GM12878 (cell line): ENCODE measurements around the gene IRGQ. TPM values are rescaled to one million over a fixed set of nuclear protein-coding genes. Genes with fewer than 3 reads are reported as not detected.
A peak's percentile ranks its signal among the peaks of the same experiment; 100 is the strongest.

Experiments used
- ATAC-seq: fragments of 200-7000 bp; cut with Tn5 transposase; 3 replicates; pipeline ENCODE4 v1.9.1; 2020; ENCODE audit warnings: mild to moderate bottlenecking, moderate library complexity
- BruUV-seq: library from RNA; stranded (reverse); fragments of 400-500 nt; replicated peaks from 2 replicates; lab custom pipeline; 2021; lab: Mats Ljungman, UMichigan
- CTCF ChIA-PET: fragments of 300-600 bp; sonication (Branson Sonifier 250); formaldehyde crosslinking; extraction: SDS; loops from one replicate; lab custom pipeline; 2021; ENCODE audit warnings: inconsistent platforms; lab: Yijun Ruan, JAX
- POLR2A ChIA-PET: fragments of 350-600 bp; formaldehyde crosslinking; extraction: SDS; loops from one replicate; lab custom pipeline; 2021; ENCODE audit warnings: inconsistent platforms; lab: Charles Lee
- RAD21 ChIA-PET: fragments of 300-600 bp; sonication (Branson Sonifier 250); formaldehyde crosslinking; loops from one replicate; lab custom pipeline; 2023; ENCODE audit warnings: antibody characterized with exemption; ENCODE audit not compliant: unreplicated experiment; lab: Charles Lee
- SMC1A ChIA-PET: fragments of 300-600 bp; sonication (Branson Sonifier 250); formaldehyde crosslinking; loops from one replicate; lab custom pipeline; 2023; ENCODE audit not compliant: unreplicated experiment, uncharacterized antibody; lab: Charles Lee
- DNase-seq: peaks from one replicate; pipeline ENCODE4 v3.0.0-alpha.2; 2011; ENCODE audit warnings: low read depth, low spot score
- FAIRE-seq: peaks from 3 replicates; lab custom pipeline; 2011; peaks lifted over from hg19 to GRCh38; lab: Jason Lieb, UNC
- H2AFZ ChIP-seq: 2 replicates; pipeline ENCODE4 v1.6.0; 2011; ENCODE audit warnings: low read depth, low read length, control low read depth; ENCODE audit not compliant: control insufficient read depth
- H3K27ac ChIP-seq: 2 replicates; pipeline ENCODE4 v1.5.1; 2011; ENCODE audit warnings: control low read depth; ENCODE audit not compliant: control insufficient read depth, insufficient read depth
- H3K27me3 ChIP-seq, 2 experiments: replicated peaks in 1 of 2; 2 replicates each; pipeline versions ENCODE4 v1.6.0 to v1.6.1; 2011; ENCODE audit warnings: low read length in 1 of 2; ENCODE audit not compliant: control insufficient read depth in 2 of 2, insufficient read depth in 2 of 2
- H3K36me3 ChIP-seq, 2 experiments: 2 replicates each; pipeline ENCODE4 v1.5.1; 2011; ENCODE audit warnings: low read length in 1 of 2; ENCODE audit not compliant: control insufficient read depth in 2 of 2, insufficient read depth in 2 of 2
- H3K4me1 ChIP-seq: 2 replicates; pipeline ENCODE4 v1.6.1; 2011; ENCODE audit warnings: mild to moderate bottlenecking, low read length, moderate library complexity, mixed read lengths; ENCODE audit not compliant: control insufficient read depth, insufficient read depth
- H3K4me2 ChIP-seq: 2 replicates; pipeline ENCODE4 v1.6.0; 2011; ENCODE audit warnings: control low read depth; ENCODE audit not compliant: control insufficient read depth, insufficient read depth
- H3K4me3 ChIP-seq: fragments of 200-600 bp; sonication (generic); 2 replicates; pipeline ENCODE4 v1.5.1; 2016
- H3K79me2 ChIP-seq: 2 replicates; pipeline ENCODE4 v1.6.0; 2011; ENCODE audit warnings: low read length; ENCODE audit not compliant: control insufficient read depth, insufficient read depth
- H3K9ac ChIP-seq: 2 replicates; pipeline ENCODE4 v1.8.0; 2011; ENCODE audit warnings: low read length, control low read depth, mixed read lengths; ENCODE audit not compliant: control insufficient read depth, insufficient read depth
- H3K9me3 ChIP-seq: replicated peaks from 3 replicates; pipeline ENCODE4 v1.5.1; 2011; ENCODE audit warnings: mild to moderate bottlenecking, low read length; ENCODE audit not compliant: control insufficient read depth, insufficient read depth
- H4K20me1 ChIP-seq: 2 replicates; pipeline ENCODE4 v1.6.0; 2011; ENCODE audit not compliant: control insufficient read depth, insufficient read depth
- CBX3 ChIP-seq: fragments of 200-600 bp; sonication (generic); IDR thresholded peaks from 2 replicates; pipeline ENCODE4 v1.6.1; 2016; ENCODE audit warnings: low read depth, borderline replicate concordance
- CEBPB ChIP-seq, 2 experiments: fragments of 150-350 bp in 1 of 2; IDR thresholded peaks; 2 replicates each; pipeline ENCODE4 v1.6.1; 2012 to 2014; ENCODE audit warnings: low read depth in 2 of 2, low read length in 2 of 2, borderline replicate concordance in 1 of 2, inconsistent platforms in 1 of 2
- FOXK2 ChIP-seq: fragments of 450-650 bp; IDR thresholded peaks from 2 replicates; pipeline ENCODE4 v1.6.1; 2017; ENCODE audit warnings: mild to moderate bottlenecking, moderate library complexity
- KLF5 ChIP-seq: fragments of 450-650 bp; IDR thresholded peaks from 2 replicates; pipeline ENCODE4 v1.6.1; 2014; ENCODE audit warnings: mild to moderate bottlenecking; ENCODE audit not compliant: partially characterized antibody
- NFIC ChIP-seq: IDR thresholded peaks from 2 replicates; pipeline ENCODE4 v1.6.1; 2012; ENCODE audit warnings: low read depth, mild to moderate bottlenecking, inconsistent platforms, low read length, moderate library complexity
- SMAD1 ChIP-seq: fragments of 450-650 bp; IDR thresholded peaks from 2 replicates; pipeline ENCODE4 v1.6.1; 2018; ENCODE audit warnings: mild to moderate bottlenecking, low read depth; ENCODE audit not compliant: partially characterized antibody
- TARDBP ChIP-seq: IDR thresholded peaks from 2 replicates; pipeline ENCODE4 v1.6.1; 2016; ENCODE audit warnings: borderline replicate concordance
- ZBTB4 ChIP-seq: fragments of 450-650 bp; formaldehyde crosslinking; IDR thresholded peaks from 2 replicates; pipeline ENCODE4 v1.4.0; 2022; ENCODE audit warnings: mild to moderate bottlenecking, moderate library complexity
- WGBS: methylation state at CpG from one replicate; pipeline ENCODE4 v1.1.6; 2016; ENCODE audit warnings: low lambda C conversion rate; ENCODE audit not compliant: insufficient replicate concordance, insufficient coverage; ENCODE audit errors: missing lambda C conversion rate; 5-methylcytosine and 5-hydroxymethylcytosine counted together
- in situ Hi-C: fragments of 300-500 bp; cut with MboI; formaldehyde crosslinking; loops from 9 replicates; pipeline ENCODE4 v1.14.3; 2018; ENCODE audit warnings: mixed read lengths
- intact Hi-C: fragments of 100-400 bp; cut with micrococcal nuclease; formaldehyde crosslinking; loops from one replicate; pipeline ENCODE4 v1.14.2; 2022; ENCODE audit not compliant: unreplicated experiment
- polyA plus RNA-seq, 11 experiments: library from polyadenylated mRNA; depleted of rRNA in 4 of 11; unstranded in 6 of 11; stranded (reverse) in 5 of 11; fragments of >200 nt; fragmentation: Nextera tagmentation in 4 of 11; fragmentation: Illumina TruSeq in 1 of 11; extraction: Ambion mirVana in 4 of 11; extraction: Trizol in 1 of 11; gene quantifications; 1 replicate in 1 of 11; 2 replicates in 10 of 11; pipeline versions ENCODE4 v1.2.1 to v1.2.3, GENCODE V29; 2011 to 2016; ENCODE audit warnings: inconsistent platforms in 2 of 11, missing spikeins in 2 of 11, low read depth in 1 of 11
- total RNA-seq, 4 experiments: library from RNA; depleted of rRNA in 3 of 4; stranded (reverse); fragments of >200 nt in 3 of 4; fragmentation: Illumina TruSeq in 1 of 4; extraction: Trizol in 1 of 4; gene quantifications; 2 replicates each; pipeline versions ENCODE4 v1.2.1 to v1.2.3, GENCODE V29; 2013 to 2021

Gene IRGQ
- total and polyA plus RNA-seq, 10 of the 15 experiments (the other 5 are each of a cell fraction or from before 2014, with no cell fraction given): 3.3 to 20.8 (median 9.0) TPM

- Histone ChIP-seq H3K27ac (no peak overlapping the region), H3K79me2 (no peaks in the 10 kb centered on the region), H2AFZ (no peak overlapping the region), H3K9ac (no peak overlapping the region), H4K20me1 (no peaks in the 10 kb centered on the region), H3K27me3 (no peaks in the 10 kb centered on the region), H3K4me2 (no peak overlapping the region), H3K36me3 (no peaks in the 10 kb centered on the region; a peak in 1 of 4 replicates), H3K4me1 (peaks cover 12% of the 10 kb centered on the region), H3K4me3 (no peak overlapping the region), H3K9me3 (no peaks in the 10 kb centered on the region)
- 48% methylated on average over 10 of the region's 10 CpGs for WGBS
- TSS peak; percentile 35 for BruUV-seq
- RAD21 ChIA-PET: no interaction called here
- no peak for TF ChIP-seq NFIC
- TF ChIP-seq ZBTB4 (CRISPR knock-in tag): no peak
- no peak for TF ChIP-seq CBX3
- TF ChIP-seq TARDBP: no peak
- TF ChIP-seq SMAD1: no peak
- TF ChIP-seq FOXK2: no peak
- TF ChIP-seq KLF5: no peak
- no peak for TF ChIP-seq CEBPB (IDR thresholded peaks at IDR 0.05; ENCODE audit: borderline replicate concordance in 1 of 2, low read depth in 2 of 2, low read length in 2 of 2)
- in situ Hi-C loops: no loop called here
- CTCF ChIA-PET: interaction anchor here (1.6 kb wide), 1 partner anchor 9 kb away, joined by 8 read pairs; no protein-coding TSS in a partner anchor
- intact Hi-C loops: no loop called here
- ATAC-seq (no peak), FAIRE-seq (no peak), DNase-seq (no peak)
- SMC1A ChIA-PET: interaction anchor here (1.0 kb wide), 1 partner anchor 10 kb away, joined by 4 read pairs; the partner anchor contains the start of gene XRCC1
- POLR2A ChIA-PET: interaction anchor here (0.7 kb wide), 1 partner anchor 224 kb away, joined by 3 read pairs; no protein-coding TSS in a partner anchor
Measured at GRCh38 chr19:43563816-43564457, 32.0 kb downstream of the IRGQ start.
